ENCODE measurements around the gene OPRL1. TPM values are rescaled to one million over a fixed set of nuclear protein-coding genes. Genes with fewer than 3 reads are reported as not detected.

The OPRL1 gene
- total and polyA plus RNA-seq, 2 of the 8 experiments (the other 6 are each of a cell fraction or from before 2014, with no cell fraction given) = 0.63 to 0.98 TPM

- Histone ChIP-seq H3K4me1 (replicated peaks in 1 of 4; ENCODE audit: control insufficient read depth in 3 of 4, insufficient read depth in 4 of 4, low read length in 3 of 4) (peaks cover 0 to 22% (median 14%) of the 10 kb centered on the region in 4 experiments; a peak in 6 of 7 replicates), H3K18ac (ENCODE audit: extremely low read depth, low read length) (no peak overlapping the region), H3K27me3 (replicated peaks in 1 of 4; ENCODE audit: control insufficient read depth in 3 of 4, extremely low read depth in 1 of 4, insufficient read depth in 3 of 4, low read length in 3 of 4) (peaks cover 0 to 2% (median 0%) of the 10 kb centered on the region in 4 experiments; a peak in 2 of 7 replicates), H3K23me2 (ENCODE audit: low read depth, low read length) (no peaks in the 10 kb centered on the region; the same call in 1 of the 2 replicates), H2BK20ac (ENCODE audit: low read length) (no peak overlapping the region), H3K4ac (replicated peaks; ENCODE audit: insufficient read length, low read depth, low read length) (no peak overlapping the region), H3K23ac (ENCODE audit: insufficient read length) (no peak overlapping the region), H2AFZ (ENCODE audit: low read length) (no peak overlapping the region), H4K5ac (ENCODE audit: insufficient read length, low read depth, low read length) (no peak overlapping the region), H3K9me3 (ENCODE audit: insufficient read depth in 2 of 2, low read depth in 1 of 2, low read length in 1 of 2) (no peaks in the 10 kb centered on the region), H2BK120ac (replicated peaks; ENCODE audit: low read depth, low read length) (no peak overlapping the region), H3K4me3 (ENCODE audit: extremely low read depth in 1 of 4, insufficient read depth in 2 of 4, low read depth in 3 of 4, low read length in 4 of 4) (no peak overlapping the region), H4K8ac (ENCODE audit: extremely low read depth, insufficient read depth, low read length) (no peak overlapping the region; the same call in 1 of the 2 replicates), H2BK12ac (ENCODE audit: low read depth, low read length) (no peak overlapping the region), H3K14ac (ENCODE audit: insufficient read length) (no peak overlapping the region), H2AK5ac (ENCODE audit: low read depth, low read length) (no peak overlapping the region), H3K9ac (replicated peaks in 1 of 4; ENCODE audit: extremely low read depth in 1 of 4, low read depth in 3 of 4, low read length in 3 of 4) (no peak overlapping the region), H4K20me1 (replicated peaks in 1 of 2; ENCODE audit: control insufficient read depth in 1 of 2, insufficient read depth in 2 of 2, low read length in 2 of 2) (no peaks in the 10 kb centered on the region), H3K79me2 (ENCODE audit: control insufficient read depth in 1 of 2, insufficient read depth in 2 of 2, low read length in 2 of 2) (no peaks in the 10 kb centered on the region), H4K91ac (replicated peaks; ENCODE audit: insufficient read length, low read length) (no peak overlapping the region), H3K36me3 (ENCODE audit: control insufficient read depth in 2 of 4, insufficient read depth in 4 of 4, low read length in 3 of 4) (no peaks in the 10 kb centered on the region), H3K27ac (ENCODE audit: low read depth, low read length) (no peak overlapping the region), H2BK5ac (ENCODE audit: low read depth, low read length) (no peak overlapping the region), H2BK15ac (ENCODE audit: low read length) (no peak overlapping the region), H3K79me1 (ENCODE audit: low read depth, low read length) (no peaks in the 10 kb centered on the region), H3K4me2 (ENCODE audit: insufficient read depth in 1 of 2, low read depth in 2 of 2, low read length in 2 of 2) (no peak overlapping the region), H3K56ac (replicated peaks; ENCODE audit: insufficient read length, low read depth, low read length) (no peak overlapping the region)
- FAIRE-seq = no peak
- ChIA-PET CTCF (ENCODE audit: partially characterized antibody) (interaction anchor here (1.0 to 15.0 kb wide), 9 partner anchors 8 to 521 kb away, joined by 3 to 139 read pairs (median 6); partner anchors contain the start of genes C20orf204, LKAAEAR1, OPRL1 and PRPF6), POLR2A (ENCODE audit: partially characterized antibody) (no interaction called here)
- DNase-seq (ENCODE audit: low read depth in 1 of 2, low spot score in 2 of 2) = no peak
- 87% methylated on average over 12 of the region's 12 CpGs; no CpG with 5 or more reads in 1 of the 2 experiments for WGBS, 2 experiments (ENCODE audit: extremely low coverage in 1 of 2, insufficient coverage in 1 of 2, insufficient read length in 1 of 2, insufficient replicate concordance in 2 of 2, low coverage in 1 of 2, low lambda C conversion rate in 2 of 2, missing lambda C conversion rate in 1 of 2)
- TF ChIP-seq, protein P1, sequence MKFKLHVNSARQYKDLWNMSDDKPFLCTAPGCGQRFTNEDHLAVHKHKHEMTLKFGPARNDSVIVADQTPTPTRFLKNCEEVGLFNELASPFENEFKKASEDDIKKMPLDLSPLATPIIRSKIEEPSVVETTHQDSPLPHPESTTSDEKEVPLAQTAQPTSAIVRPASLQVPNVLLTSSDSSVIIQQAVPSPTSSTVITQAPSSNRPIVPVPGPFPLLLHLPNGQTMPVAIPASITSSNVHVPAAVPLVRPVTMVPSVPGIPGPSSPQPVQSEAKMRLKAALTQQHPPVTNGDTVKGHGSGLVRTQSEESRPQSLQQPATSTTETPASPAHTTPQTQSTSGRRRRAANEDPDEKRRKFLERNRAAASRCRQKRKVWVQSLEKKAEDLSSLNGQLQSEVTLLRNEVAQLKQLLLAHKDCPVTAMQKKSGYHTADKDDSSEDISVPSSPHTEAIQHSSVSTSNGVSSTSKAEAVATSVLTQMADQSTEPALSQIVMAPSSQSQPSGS (IDR thresholded peaks at IDR 0.05; ENCODE audit: low read length) = no peak
- TF ChIP-seq SIN3A (conservative IDR thresholded peaks at IDR 0.05 in 1 of 2, IDR thresholded peaks at IDR 0.05 in 1 of 2; ENCODE audit: low read depth in 1 of 2, low read length in 2 of 2) (no peak), KDM4A (IDR thresholded peaks at IDR 0.05; ENCODE audit: low read depth, low read length, severe bottlenecking) (no peak), GTF2F1 (IDR thresholded peaks at IDR 0.05; ENCODE audit: borderline replicate concordance, low read depth, low read length) (no peak), JUND (IDR thresholded peaks at IDR 0.05; ENCODE audit: low read length) (no peak), CEBPB (IDR thresholded peaks at IDR 0.05; ENCODE audit: low read depth, low read length) (no peak), RNF2 (IDR thresholded peaks at IDR 0.05; ENCODE audit: borderline replicate concordance, low read depth, low read length, missing control alignments, poor library complexity, severe bottlenecking) (no peak), PHF8 (conservative IDR thresholded peaks at IDR 0.05; ENCODE audit: low read depth, low read length) (no peak), TCF12 (IDR thresholded peaks at IDR 0.05; ENCODE audit: low read depth, low read length) (no peak), TAF7 (optimal IDR thresholded peaks at IDR 0.05; ENCODE audit: borderline replicate concordance, low read depth, low read length) (no peak), MAX (IDR thresholded peaks at IDR 0.05) (no peak)
These were observed 21.3 kb upstream of the OPRL1 start for GRCh38 chr20:64058536-64058935.
